Mucosa of stomach (tissue), 1 donor: ENCODE results near the gene ARHGEF1.
"Not testable (repeated sequence)": the region's sequence is repeated elsewhere in the genome, so short reads cannot be mapped to it uniquely, and the experiment has no call there.

Source experiments
- H3K27me3 ChIP-seq: one replicate; pipeline ENCODE4 v1.7.0; 2013; ENCODE audit warnings: mild to moderate bottlenecking, low read length; ENCODE audit not compliant: control insufficient read depth, insufficient read depth
- H3K36me3 ChIP-seq: one replicate; pipeline ENCODE4 v1.7.0; 2013; ENCODE audit warnings: low read length; ENCODE audit not compliant: control insufficient read depth, insufficient read depth
- H3K4me1 ChIP-seq: one replicate; pipeline ENCODE4 v1.7.0; 2013; ENCODE audit warnings: mild to moderate bottlenecking, low read length; ENCODE audit not compliant: control insufficient read depth, insufficient read depth
- H3K4me3 ChIP-seq: one replicate; pipeline ENCODE4 v1.7.0; 2013; ENCODE audit warnings: low read length
- H3K9ac ChIP-seq: one replicate; pipeline ENCODE4 v1.7.0; 2013; ENCODE audit warnings: mild to moderate bottlenecking, low read length, moderate library complexity
- H3K9me3 ChIP-seq: one replicate; pipeline ENCODE4 v1.7.0; 2013; ENCODE audit warnings: mild to moderate bottlenecking, low read length, moderate library complexity; ENCODE audit not compliant: control insufficient read depth
- donor health status: Pancreatic carcinoma.

The ARHGEF1 gene

DNA sequence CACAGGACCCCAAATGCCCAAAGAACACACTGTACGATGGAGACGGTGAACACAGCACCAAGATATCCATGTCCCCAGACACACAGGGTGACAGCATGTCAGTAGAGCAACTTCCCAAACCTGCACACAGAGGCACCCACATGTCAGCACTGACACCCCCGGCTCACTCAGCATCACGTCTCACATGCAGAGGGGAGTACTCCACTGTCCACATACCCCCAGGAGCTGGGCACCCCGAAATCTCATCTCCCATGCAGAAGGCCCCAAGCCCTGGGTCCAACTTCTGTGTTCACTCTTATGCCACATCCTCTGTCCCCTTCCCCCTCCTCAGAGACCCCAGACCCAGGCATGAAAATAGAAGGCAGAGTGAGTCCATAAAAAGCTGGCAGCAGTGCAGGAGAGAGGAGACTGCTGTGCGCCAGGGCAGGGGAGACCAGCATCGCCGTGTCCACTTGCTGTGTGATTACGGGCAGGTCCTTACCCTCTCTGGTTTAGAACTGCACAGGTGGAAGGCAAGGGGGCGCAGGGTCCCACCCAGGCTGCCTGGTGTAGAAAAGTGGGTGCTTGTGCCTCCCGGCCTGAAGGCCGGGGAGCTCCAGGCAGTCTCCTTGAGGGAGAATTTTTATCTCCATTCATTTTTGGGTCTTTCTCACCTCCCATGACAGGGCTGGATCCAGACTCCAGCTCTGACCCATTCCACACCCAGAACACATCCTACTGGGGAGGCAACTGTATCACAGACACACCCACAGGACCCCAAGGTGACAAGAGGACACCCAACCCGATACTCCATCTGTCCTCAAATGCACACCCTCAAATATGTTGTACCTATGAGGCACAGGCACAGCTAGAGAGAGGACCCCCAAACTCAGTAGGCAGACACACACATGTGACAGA is 28.3 kb downstream of the ARHGEF1 start:
- Histone ChIP-seq H3K9me3 (no peaks in the 10 kb centered on the region), H3K9ac (no peak overlapping the region), H3K36me3 (peaks cover under 1% of the 10 kb centered on the region), H3K4me1 (peaks cover 9% of the 10 kb centered on the region), H3K4me3 (no peak overlapping the region), H3K27me3 (peaks cover 56% of the 10 kb centered on the region)

DNA sequence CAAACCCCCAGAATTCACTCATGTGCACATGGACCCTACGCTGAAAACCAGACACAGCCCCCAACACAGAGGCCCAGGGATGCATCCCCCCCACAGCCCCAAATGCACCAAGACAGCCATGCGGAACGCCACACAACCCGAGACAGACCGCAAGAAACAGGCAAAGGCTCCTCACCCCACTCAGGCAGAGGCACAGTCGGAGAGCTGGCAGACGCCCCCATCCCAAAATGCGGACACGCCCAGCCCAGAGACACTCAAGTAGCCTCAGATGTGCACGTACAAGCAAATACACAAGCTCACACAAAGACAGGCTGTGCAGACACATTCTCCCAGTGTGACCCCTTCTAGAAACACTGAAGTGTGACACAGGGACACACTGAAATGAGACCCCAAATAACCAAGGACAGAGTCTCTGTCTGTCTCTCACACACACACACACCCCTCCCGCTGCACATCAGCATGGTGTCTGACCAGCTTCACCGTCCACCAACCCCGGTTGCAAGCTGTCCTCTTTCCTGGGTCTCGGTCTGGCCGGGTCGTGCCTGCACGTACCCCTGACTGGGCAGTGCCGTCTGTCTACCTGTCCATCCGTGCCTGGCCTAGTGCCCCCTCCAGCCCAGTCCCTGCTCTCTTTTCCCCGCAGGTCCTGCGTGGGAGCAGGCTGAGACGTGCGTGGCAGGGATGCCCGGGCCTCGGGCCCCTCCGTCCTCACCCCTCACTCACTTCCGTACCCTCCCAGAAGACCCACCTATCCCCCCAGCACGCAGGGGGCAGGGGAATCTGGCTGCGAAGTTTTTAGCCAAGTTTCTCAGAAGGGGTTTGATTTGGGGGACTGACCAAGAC is 29.1 kb downstream of the ARHGEF1 start:
- H3K9me3 ChIP-seq, result no peaks in the 10 kb centered on the region
- H3K27me3 ChIP-seq, result peaks cover 65% of the 10 kb centered on the region
- H3K36me3 ChIP-seq, result no peaks in the 10 kb centered on the region
- no peak overlapping the region for H3K9ac ChIP-seq
- H3K4me3 ChIP-seq, result no peak overlapping the region
- peaks cover under 1% of the 10 kb centered on the region for H3K4me1 ChIP-seq

GRCh38 chr19:41912899-41913537 is 30.0 kb downstream of the ARHGEF1 start:
- no peaks in the 10 kb centered on the region for H3K36me3 ChIP-seq
- H3K9ac ChIP-seq, result no peak overlapping the region
- peaks cover 74% of the 10 kb centered on the region for H3K27me3 ChIP-seq
- H3K9me3 ChIP-seq, result no peaks in the 10 kb centered on the region
- H3K4me1 ChIP-seq, result no peaks in the 10 kb centered on the region
- H3K4me3 ChIP-seq, result no peak overlapping the region

DNA sequence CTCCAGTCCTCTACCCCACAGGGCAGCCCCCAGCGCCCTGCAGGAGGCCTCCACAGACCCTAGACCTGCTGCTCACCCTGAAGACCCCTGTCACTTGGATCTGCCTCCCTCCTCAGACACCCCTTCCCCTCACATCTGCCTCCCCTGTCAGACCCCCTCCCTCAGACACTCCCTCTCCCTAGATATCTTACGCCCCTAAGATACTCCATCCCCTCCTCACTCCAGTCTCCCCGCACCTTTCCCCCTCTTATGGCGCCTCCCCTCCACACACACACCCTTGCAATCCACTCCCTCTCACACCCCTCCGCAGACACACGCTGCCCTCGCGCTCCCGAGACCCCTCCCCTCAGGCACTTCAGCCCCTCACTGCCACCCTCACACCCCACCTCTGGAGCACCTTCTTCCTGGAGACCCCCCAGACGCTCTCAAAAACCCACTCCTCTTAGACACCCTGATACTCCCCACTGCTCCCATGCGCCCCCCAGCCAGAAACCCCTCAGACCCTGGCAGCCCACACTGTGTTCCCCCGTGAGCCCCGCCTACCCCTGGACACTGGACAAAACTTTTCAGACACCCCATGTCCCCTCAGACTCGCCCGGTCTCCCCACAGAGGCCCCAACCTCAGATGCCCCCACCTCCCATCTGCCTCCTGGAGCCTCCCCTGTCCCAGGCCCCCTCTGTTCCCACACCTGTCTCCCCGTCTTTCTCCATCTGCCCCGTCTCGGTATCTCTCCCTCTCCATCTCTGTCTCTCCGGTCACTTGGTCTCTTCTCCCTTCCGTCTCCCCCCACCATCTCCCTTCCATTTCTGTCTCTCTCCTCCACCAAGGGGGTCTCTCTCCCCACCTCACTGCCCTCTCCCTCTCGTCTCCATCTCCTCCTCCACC is 30.8 kb downstream of the ARHGEF1 start:
- Histone ChIP-seq H3K4me1 (no peaks in the 10 kb centered on the region), H3K36me3 (no peaks in the 10 kb centered on the region), H3K9me3 (no peaks in the 10 kb centered on the region), H3K27me3 (peaks cover 76% of the 10 kb centered on the region), H3K9ac (no peak overlapping the region), H3K4me3 (no peak overlapping the region)

DNA sequence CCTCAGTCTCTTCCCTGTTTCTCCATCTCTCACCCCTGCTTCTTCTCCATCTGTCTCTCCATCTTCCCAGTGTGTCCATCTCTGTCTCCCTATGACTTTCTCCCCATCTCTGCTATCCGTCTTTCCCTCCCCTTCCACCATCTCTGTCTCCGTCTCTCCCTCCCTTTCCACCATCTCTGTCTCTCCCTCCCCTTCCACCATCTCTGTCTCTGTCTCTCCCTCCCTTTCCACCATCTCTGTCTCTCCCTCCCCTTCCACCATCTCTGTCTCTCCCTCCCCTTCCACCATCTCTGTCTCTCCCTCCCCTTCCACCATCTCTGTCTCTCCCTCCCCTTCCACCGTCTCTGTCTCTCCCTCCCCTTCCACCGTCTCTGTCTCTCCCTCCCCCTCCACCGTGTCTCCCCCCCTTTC is 31.4 kb downstream of the ARHGEF1 start:
- H3K4me3 ChIP-seq, H3K4me1 ChIP-seq, H3K36me3 ChIP-seq, H3K9me3 ChIP-seq, H3K9ac ChIP-seq: not testable (repeated sequence)
- peaks cover 76% of the 10 kb centered on the region for H3K27me3 ChIP-seq

DNA sequence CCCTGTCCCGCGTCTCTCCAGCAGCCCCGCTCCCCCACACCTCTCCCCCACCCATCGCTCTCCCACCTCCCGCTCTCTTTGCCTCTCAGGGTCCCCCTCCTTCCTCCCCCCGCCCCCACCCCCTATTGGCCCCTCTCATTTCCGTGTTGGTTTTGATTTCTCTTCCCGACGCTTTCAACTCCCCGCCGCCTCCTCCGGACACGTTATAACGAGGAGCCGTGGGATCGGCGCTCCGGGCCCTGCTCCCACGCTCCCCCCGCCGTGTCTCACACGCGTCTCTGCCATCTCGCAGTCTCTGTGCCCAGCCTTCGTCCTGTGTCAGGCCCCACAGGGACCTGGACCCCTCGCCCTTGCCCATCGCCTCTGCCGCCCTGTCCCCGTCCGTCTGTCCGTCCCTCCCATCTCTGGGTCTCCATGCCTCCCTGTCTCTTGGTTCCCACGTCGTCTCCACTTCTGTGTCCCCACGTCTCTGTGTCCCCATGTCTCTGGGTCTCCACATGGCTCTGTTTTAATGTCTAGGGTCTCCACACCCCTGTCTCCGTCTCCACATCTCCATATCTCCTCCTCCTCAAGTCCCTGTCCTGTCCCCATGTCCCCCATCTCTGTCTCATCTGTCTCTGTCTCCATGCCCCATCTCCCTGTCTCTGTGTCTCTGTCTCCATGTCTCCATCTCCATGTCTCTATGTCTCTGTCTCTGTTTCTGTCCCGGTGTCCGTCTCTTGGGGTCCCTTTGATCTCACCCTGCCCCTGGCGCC is 32.2 kb downstream of the ARHGEF1 start:
- Histone ChIP-seq H3K4me1 (no peaks in the 10 kb centered on the region), H3K4me3 (no peak overlapping the region), H3K9ac (no peak overlapping the region), H3K27me3 (peaks cover 74% of the 10 kb centered on the region), H3K36me3 (no peaks in the 10 kb centered on the region), H3K9me3 (no peaks in the 10 kb centered on the region)

DNA sequence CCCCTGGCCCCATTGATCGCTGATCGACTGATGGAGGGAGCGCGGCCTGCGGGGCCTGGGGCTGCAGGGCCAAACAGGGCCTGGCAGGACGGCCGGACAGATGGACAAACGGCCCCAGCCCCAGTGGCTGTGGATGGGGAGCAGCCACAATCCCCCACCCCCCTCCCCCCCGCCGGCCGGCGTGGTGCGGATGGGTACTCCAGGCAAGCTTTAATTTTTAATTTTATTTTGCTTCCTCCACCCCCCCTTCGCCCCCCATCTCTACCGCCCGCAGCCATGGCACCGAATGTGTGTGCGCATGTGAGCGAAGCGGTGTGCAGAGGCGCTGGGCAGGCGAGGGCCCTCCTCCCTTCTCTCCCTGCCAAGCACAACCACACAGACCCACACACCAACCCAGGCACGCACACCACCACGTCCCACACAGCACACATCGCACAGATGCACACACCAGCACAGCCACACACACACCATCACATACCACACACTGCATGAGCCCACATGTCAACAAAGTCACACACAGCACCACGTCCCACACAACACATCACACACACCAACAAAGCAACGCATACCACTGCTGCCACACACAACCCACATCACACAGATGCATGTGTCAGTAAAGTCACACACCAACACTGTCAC is 32.9 kb downstream of the ARHGEF1 start:
- Histone ChIP-seq H3K4me3 (no peak overlapping the region), H3K27me3 (peaks cover 74% of the 10 kb centered on the region)

GRCh38 chr19:41917676-41918075 is 34.7 kb downstream of the ARHGEF1 start:
- Histone ChIP-seq H3K27me3 (peaks cover 72% of the 10 kb centered on the region), H3K36me3 (no peaks in the 10 kb centered on the region), H3K9me3 (no peaks in the 10 kb centered on the region), H3K4me1 (no peaks in the 10 kb centered on the region), H3K9ac (no peak overlapping the region), H3K4me3 (no peak overlapping the region)

More for the DNA sequence above, 32.9 kb downstream of the ARHGEF1 start:
- H3K36me3 ChIP-seq, result no peaks in the 10 kb centered on the region
- no peak overlapping the region for H3K9ac ChIP-seq
- H3K4me1 ChIP-seq, result no peaks in the 10 kb centered on the region
- H3K9me3 ChIP-seq, result no peaks in the 10 kb centered on the region

DNA sequence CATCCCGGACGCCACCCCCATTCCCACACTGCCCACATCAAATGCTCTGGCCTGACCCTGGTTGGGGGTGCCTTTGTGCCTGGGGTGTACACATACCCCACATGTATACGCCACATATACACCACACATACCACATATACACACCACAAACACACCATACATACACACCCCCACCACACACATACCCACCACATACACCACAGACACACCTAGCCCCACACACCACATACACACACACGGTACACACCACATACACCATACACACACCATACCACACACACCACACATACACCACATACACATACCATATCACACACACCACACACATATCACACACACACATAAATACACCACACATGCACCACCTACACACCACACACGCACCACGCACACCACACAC is 35.1 kb downstream of the ARHGEF1 start:
- no peaks in the 10 kb centered on the region for H3K4me1 ChIP-seq
- H3K36me3 ChIP-seq, result no peaks in the 10 kb centered on the region
- H3K4me3 ChIP-seq, result no peak overlapping the region
- H3K9ac ChIP-seq, result no peak overlapping the region
- H3K27me3 ChIP-seq, result peaks cover 74% of the 10 kb centered on the region
- H3K9me3 ChIP-seq, result no peaks in the 10 kb centered on the region

GRCh38 chr19:41918653-41919244 is 35.8 kb downstream of the ARHGEF1 start:
- Histone ChIP-seq H3K4me3 (no peak overlapping the region), H3K4me1 (no peaks in the 10 kb centered on the region), H3K9me3 (no peaks in the 10 kb centered on the region), H3K9ac (no peak overlapping the region), H3K36me3 (no peaks in the 10 kb centered on the region), H3K27me3 (peaks cover 70% of the 10 kb centered on the region)
